ENCODE results near the gene PRRX2.
"Not testable (repeated sequence)": the region's sequence is repeated elsewhere in the genome, so short reads cannot be mapped to it uniquely, and the experiment has no call there.

PRRX2 gene

DNA sequence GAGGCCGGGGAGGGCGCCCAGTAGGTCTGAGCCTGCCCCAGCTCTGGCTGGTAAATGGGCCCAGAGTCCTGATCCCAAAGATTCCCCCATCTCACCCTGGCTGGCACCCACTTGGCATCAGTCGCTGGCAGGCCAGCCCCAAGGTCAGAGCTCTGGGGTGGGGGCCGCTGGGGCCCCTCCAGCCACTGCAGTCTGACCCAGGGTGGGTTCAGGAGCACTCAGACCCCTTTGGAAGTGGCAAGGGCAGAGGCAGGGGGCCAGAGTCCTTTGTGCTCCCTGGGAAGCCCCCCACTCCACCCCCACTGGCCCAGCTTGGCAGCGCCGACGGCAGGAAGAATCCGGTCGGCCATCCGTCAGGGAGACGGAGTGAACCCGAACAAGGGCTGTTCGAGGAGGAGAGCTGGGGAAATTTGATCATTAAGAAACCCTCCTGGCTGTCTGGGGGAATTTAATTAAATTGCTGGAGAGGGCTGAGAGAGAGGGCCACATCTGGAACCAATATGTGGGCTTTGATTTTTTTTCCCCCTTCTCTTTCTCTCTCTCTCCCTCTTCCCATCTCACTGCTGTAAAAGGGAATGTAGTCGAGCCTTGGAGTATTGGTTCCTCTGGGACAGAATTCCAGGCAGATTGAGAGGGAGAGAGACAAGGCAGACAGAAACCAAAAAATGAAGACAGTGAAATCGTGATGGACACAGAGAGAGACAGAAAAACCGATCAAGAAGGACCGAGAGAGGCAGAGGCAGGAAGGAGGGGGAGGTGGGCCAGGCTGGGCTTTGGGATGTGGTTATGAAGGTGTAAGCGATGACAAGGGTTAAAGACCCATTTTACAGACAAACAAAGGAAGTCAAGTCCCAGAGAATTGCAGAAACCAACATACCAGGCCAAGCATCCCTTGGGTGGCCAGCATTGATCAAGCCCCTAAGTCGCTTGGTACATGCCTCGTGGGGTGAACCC, 15.4 kb upstream of the PRRX2 start:
- in situ Hi-C loops (cut with MboI; ENCODE audit: low sequenced_read_pairs), result no loop called here

DNA sequence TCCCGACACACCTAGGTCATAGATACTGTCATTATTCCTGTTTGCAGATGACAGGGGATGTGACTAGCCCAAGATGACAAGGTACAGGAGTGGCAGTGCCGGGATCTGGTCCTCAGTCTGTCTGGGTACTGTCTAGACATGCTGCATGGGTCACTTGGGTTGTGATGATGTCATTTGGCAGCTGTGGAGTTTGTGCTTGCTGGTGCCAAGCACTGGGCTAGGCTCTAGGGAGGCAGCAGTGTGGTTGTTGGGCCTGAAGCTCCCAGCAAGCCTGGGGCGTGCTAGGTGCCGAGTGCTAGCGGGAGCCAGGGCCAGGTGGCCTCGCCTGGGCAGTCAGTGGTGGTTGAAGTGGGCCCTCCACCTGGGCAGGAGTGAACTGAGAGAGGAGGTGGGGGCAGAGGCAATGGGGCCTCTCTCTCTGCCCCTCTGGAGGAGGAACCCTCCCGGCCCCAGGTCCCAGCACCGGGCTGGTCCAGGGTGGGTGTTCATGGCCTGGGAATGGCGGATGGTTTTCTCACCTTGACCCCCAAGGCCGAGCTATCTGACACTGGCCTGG, 14.7 kb upstream of the PRRX2 start:
- in situ Hi-C loops (cut with MboI; ENCODE audit: low sequenced_read_pairs), result no loop called here

DNA sequence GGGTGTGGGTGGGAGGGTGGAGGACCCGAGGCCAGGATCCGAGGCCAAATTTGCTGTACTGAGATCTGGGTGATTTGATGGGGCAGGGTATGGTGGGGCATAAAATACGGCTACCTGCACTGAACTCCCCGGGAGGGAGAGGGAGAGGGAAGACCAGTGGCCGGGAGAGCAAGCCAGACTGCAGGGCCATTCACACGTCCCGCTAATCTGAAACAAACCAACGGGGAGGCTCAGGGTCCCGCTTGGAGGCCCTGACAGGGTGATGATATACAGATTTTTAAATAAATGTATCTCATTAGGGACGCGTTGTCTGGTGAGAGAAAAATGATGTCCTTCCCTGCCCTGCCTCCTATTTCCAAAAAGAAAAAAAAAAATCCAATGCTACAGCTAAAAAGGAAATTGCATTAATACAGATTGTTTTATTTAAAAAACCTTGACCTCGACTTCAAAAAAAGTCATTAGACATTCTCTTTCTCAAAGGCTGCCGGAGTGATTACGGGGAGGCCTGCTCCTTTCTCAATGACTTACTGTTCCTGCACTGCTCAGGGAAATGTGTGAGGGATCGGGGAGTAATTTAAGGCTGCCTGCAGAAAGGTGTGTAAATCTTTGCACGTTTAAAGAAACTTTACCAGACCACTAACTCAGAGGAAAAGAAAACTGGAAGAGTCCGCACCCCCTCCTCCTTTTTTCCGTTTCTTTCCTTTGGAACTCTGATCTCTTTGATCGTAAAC, 11.5 kb upstream of the PRRX2 start:
- in situ Hi-C loops (cut with MboI; ENCODE audit: low sequenced_read_pairs), result no loop called here

DNA sequence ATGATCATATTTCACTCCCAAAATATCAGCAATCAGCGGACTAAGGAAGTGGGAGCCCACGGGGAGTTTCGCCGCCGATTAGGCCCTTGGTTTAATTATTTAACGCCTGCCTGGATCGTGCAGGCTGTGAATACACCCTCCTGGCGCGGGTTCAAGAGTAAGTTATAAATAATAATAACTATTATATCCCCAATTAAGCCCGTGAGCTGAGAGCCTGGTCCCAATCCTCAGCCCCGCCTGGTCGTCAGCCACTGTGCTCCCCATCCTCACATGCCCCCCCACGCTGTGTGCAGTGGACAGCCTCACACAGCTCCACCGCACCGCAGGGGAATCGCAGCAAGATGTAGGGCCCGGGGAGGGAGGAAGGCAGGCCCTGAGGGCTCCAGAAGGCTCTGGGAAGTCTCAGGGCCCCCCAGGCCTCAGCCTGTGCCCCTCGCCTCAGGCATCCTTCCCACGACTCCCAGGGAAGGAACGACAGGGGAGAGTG, 10.8 kb upstream of the PRRX2 start:
- in situ Hi-C loops (cut with MboI; ENCODE audit: low sequenced_read_pairs), result no loop called here

DNA sequence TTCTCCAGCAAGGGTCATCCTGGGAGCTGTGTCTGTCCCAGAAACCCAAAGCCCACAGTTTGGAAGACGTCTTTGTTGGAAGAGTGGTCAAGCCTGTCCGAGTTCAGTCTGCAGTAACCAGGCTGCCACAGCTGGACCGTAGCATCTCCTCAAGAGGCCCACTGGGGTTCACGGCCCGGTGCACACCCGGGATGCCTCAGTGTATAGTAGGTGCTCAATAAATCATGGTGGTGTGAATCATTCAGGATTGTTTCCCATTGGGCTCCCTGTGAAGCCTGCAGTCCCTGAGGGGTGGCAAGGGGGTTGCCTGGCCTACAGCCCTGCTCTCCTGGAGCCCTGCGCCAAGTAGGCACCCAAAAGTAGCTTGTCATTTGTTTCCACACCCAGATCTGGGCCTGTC, 10.3 kb upstream of the PRRX2 start:
- in situ Hi-C loops (cut with MboI; ENCODE audit: low sequenced_read_pairs), result no loop called here

DNA sequence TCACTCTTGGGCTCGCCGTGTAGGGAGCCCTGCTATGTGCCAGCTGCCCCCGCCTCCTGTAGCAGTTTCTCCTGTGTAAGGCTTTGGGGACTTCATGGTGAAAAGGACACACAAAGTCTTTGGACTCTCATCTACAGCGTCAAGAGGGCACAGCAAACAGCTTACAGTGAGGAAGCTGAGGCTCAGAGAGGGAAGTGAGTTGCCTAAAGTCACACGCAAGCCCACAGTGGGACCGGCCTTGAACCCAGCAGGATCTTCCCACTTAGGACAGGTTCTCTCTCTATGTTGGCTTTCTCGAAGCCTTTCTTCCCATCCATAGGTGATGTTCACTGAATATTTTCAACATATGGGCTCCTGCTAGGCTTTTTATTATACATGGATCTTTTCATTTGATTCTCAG, 9.8 kb upstream of the PRRX2 start:
- in situ Hi-C loops (cut with MboI; ENCODE audit: low sequenced_read_pairs), result no loop called here

DNA sequence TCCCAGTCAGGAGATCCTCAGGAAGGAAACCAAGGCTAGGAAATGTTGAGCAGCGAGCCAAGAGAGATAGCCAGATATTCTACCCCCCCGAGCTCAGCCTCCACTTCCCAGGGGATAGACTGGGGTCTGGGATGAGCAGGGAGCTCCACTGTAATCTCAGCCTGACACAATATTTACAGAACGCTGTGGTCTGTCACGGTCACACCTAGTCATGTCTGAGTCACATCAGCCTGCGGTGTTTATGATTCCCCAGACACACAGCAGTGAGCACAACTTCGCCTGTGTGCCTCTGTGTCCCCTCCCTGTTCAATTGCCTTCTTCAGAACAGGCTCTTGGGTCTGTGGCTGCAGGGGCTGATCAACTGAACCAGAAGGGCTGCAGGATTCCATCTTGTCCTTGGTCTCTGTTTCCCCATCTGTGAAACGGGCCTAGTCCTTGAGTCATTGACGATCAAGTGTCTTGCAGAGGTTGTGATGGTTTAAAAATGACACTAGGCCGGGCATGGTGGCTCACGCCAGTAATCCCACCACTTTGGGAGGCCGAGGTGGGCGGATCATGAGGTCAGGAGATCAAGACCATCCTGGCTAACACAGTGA, 8.6 kb upstream of the PRRX2 start:
- in situ Hi-C loops (cut with MboI; ENCODE audit: low sequenced_read_pairs), result no loop called here

DNA sequence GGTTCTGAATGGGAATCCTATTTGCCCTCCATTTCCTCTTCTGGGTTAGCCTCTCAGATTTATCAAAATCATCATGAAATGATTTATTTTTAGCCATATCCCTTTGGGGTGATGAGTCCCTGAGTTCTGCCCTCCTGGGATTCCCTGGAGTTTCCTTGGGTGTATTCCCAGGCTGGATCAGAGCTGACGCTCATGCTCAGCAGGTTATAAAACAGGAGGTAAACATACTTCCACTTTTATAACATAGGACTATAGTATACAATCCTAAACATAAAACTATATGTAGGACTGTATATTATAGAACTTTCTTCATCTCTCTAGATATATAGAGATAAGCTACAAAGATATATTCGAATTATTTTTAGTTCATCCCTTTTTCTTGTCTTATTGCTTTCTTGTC, 4.4 kb upstream of the PRRX2 start:
- in situ Hi-C loops (cut with MboI; ENCODE audit: low sequenced_read_pairs), result no loop called here

DNA sequence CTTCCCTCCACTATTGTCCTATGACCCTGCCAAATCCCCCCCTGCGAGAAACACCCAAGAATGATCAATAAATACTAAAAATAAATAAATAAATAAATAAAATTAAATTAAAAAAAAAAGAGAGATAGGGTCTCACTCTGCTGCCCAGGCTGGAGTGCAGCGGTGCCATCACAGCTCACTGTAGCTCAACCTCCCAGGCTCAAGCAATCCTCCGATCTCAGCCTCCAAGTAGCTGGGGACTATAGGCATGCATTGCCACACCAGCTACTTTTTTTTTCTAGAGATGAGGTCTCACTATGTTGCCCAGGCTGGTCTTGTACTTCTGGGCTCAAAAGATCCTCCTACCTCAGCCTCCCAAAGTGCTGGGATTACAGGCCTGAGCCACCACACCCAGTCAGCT, 3.2 kb upstream of the PRRX2 start:
- in situ Hi-C loops (cut with MboI; ENCODE audit: low sequenced_read_pairs), result not testable (repeated sequence)

DNA sequence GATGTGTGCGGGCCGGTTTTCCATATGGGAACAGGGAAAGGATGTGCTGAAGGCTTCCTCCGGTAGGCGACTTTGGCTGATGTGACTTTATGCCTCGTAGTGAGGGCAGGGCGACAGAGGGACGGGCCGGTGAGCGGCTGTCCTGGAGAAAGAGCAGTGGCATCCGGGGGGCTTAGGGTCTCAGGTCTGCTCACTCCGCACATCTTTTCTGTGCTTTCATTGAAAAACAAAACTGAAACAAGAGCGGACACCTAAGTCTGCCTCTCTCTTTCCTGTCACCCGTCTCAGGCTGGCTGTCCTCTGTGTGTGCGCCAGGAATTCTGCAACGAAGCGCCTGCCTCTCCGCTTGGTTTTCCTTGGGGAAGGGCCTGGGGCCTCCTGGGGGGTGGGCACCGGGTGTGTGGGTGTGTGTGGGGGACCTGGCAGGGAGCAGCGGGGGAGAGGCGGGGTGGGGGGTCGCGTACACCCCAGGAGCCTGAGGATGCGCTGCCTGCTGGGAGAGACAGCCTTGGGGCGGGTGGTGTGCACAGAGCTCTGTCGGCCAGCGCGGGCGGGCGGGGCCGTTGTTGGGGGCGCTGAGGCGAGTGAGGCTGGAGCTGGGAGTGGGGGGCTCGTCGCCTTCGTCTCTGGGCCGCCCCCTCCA, 580 bp upstream of the PRRX2 start:
- in situ Hi-C loops (cut with MboI; ENCODE audit: low sequenced_read_pairs), result no loop called here

DNA sequence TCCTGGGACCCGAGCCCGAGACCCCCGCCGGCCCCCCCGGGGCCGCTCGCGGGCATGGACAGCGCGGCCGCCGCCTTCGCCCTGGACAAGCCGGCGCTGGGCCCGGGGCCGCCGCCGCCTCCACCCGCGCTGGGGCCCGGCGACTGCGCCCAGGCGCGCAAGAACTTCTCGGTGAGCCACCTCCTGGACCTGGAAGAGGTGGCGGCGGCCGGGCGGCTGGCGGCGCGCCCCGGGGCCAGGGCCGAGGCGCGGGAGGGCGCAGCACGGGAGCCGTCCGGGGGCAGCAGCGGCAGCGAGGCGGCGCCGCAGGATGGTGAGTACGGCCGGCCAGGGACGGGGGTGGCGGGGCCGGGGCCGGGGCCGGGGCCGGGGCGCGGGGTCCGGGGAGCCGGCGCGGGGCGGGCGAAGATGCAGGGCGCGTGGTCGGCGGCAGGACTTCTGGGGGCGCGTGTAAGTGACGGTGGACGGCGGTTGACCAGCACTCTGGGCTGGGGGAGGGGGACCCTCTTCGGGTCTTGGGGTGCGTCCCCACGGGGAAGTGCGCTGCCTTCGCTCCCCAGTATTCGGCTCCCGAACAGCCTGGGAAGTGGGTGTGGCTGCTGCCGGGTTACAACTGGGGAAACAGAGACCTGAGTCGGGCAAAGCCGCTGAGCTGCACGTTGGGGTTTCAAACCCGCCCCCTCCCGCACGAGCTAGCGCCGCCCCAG, 520 bp downstream of the PRRX2 start:
- in situ Hi-C loops (cut with MboI; ENCODE audit: low sequenced_read_pairs), result no loop called here

DNA sequence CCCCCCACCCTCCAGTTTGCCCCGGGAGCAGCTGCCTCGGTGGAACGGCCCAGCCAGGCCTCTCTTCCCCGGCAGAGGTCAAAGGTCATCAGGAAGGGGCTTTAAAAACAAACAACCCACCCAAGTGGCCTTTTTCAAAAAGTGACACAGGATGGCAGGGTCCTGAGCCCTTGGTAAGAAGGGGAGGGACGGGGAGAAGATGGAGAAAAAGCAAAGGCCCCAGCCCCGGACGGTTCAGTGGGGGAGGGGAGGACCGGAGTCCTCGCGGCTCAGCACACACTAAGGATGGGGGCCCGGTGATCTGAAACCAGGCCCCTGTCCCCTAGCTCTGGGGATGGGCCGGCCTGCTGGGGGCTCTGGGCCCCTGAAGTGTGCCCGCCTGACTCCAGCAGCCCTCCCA, 1.1 kb downstream of the PRRX2 start:
- in situ Hi-C loops (cut with MboI; ENCODE audit: low sequenced_read_pairs), result no loop called here

DNA sequence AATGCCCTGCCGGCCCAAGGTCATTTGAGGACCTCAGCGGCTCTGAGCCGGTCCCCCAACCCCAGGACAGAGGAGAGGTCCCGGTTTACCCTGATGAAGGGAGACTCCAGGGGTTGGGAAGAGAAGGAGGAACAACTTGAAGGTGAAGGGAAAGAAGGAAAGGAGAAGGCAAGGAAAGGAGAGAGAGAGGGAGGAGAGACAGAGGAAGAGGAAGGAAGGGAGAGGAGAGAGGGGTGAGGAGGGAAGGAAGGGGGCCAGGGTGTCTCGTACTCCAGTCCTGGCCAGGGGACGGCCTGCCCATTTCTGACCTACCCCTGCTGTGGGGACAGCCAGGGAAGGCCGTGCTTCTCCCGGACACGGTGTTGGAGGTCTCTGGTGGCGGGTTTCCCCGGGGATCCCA, 1.9 kb downstream of the PRRX2 start:
- in situ Hi-C loops (cut with MboI; ENCODE audit: low sequenced_read_pairs), result no loop called here

DNA sequence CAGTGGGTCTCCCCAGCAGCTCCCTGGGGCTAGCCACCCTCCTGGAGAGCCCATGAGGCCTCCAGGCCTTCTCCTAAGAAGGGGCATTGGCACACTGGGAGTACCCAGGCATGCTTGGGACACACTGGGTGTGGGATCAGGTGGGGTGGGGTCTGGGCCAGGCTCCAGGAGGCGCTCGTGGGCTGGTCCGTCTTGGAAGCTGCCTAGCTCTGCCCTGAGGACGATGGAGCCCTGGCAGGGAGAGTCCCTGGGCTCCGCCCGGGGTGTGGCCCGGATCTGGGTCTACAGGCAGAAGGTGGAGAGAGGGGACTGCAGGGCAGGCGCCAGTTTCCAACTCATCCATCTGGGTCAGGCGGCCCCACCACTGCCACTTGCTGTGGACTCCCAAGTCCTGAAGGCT, 2.4 kb downstream of the PRRX2 start:
- in situ Hi-C loops (cut with MboI; ENCODE audit: low sequenced_read_pairs), result no loop called here

DNA sequence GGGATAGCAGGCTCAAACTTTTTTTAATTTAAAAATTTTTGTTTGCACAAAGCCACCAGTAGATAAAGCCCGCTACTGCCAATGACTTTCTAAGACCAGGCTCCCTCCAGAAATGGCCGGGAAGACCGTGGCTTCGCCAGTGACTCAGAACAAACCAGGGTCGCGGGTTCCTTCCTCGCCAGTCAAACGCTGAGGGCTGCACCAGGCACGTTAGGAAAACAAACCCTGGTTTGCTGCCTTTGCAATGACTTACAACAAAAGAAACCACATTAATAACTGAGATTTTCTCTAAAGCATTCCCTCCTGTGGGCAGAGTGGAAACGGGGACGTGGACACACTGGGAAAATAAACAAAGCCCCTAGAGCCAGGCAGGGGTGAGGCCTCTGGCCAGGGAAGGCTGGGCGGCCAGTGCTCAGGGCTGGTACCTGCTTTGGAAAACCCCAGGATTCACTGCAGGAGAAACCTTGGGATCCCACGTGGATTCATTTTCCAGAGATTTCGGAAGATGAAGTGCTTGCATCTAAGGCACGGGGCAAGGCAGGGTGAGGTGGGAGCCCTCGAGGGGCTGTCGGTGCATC, 3.8 kb downstream of the PRRX2 start:
- in situ Hi-C loops (cut with MboI; ENCODE audit: low sequenced_read_pairs), result no loop called here

DNA sequence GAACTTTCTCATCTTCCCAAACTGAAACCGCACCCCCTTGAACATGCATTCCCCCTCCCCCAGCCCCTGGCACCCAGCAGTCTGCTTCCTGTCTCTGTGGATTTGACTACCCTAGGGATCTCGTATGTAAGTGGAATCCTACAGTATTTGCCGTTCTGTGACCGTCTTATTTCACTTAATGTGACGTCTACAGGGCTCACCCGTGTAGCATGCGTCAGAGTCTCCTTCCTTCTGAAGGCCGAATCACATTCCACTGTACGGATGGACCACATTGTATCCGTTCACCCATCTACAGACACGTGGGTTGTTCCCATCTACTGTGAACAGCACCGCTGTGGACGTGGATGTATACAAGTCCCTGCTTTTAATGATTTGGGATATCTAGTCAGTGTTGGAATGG, 4.5 kb downstream of the PRRX2 start:
- in situ Hi-C loops (cut with MboI; ENCODE audit: low sequenced_read_pairs), result no loop called here

DNA sequence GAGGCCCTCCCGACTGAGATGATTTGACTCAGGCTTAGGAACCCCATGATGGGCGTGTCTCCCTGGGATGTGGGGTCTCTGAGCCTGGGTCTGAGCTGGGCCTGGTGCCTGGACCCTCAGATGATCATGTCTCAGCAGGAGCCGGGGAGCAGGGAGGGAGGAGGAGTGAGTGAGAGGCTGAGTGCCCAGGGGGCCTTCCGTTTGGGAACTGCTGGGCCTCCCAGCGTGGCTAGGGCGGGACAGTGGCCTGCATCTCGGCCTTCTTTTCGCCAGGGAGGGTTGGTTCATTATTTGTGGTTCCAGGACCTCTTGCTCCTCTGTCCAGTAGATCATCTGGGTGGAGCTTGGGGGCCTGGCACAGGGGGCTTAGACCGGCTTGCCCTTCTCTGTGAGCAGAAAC, 5.6 kb downstream of the PRRX2 start:
- in situ Hi-C loops (cut with MboI; ENCODE audit: low sequenced_read_pairs), result no loop called here

DNA sequence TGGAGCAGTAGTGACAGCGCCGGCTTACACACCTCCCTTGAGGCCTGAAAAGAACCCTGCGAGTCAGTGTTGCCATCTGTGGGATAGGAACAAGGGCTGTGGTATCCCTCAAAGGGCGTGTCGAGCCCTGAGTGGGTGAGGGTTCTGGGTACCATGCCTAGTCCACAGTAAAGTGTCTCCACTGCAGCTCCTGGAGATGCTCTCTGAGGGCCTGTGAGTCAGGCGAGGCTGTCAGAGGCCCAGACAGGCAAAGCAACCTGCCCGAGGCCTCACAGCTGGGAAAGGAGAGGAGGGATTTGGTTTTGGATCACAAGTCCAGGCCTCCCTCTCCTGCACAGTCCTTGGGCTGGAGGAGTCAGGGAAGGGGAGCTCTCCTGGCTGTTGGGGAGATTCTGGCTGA, 6.1 kb downstream of the PRRX2 start:
- in situ Hi-C loops (cut with MboI; ENCODE audit: low sequenced_read_pairs), result no loop called here

DNA sequence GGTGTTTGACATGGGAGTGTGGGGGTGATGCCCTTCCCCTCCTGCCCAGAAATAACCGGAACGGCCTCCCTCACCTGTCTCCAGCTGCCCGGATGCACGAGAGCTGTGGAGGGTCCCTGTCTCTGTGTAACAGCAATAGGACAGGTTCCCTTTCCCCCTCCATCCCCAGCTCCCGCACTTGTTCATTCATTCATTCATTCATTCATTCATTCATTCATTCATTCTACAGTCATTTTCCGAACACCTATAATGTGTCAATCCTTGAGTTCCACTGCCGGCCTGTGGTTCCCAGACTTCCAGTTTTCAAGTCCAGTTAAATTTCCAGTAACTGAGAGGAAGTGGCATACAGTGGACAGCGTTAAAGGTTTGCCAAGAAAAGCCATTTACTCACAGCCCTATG, 7.3 kb downstream of the PRRX2 start:
- in situ Hi-C loops (cut with MboI; ENCODE audit: low sequenced_read_pairs), result no loop called here

DNA sequence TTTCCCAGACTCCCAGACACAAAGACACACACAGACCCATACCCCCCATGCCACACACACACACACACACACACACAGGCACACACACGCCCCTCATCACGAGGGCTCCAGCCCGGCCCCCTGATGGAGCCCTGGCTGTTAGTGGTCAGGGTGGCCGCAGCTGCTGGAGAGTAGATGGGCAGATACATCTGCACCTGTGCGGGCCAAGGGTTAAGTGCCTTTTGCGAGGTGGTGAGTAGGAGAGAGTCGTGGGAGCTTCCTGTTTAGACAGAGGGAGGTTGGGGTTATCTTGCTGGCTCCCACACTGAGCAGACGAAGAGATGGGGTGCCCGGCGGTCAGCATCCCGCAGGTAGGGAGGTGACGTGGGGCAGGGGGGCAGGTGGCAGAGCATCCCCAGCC, 8.2 kb downstream of the PRRX2 start:
- in situ Hi-C loops (cut with MboI; ENCODE audit: low sequenced_read_pairs), result no loop called here
